GM18508 (cell line): ENCODE measurements around the gene CHIC2.
"Not testable (repeated sequence)": the region's sequence is repeated elsewhere in the genome, so short reads cannot be mapped to it uniquely, and the experiment has no call there.

Experiments used
- ATAC-seq: cut with Tn5 transposase; IDR thresholded peaks from one replicate; pipeline ENCODE4 v1.9.1; 2021; ENCODE audit warnings: moderate number of reproducible peaks; ENCODE audit not compliant: insufficient read depth, unreplicated experiment

CHIC2 gene

GRCh38 chr4:54064317-54065111 lies at the start of gene CHIC2:
Gene CHIC2 (minus strand): TSS chr4:54064605. CDS start chr4:54064300, 305 bp downstream.
- peak; percentile 90 for ATAC-seq

DNA sequence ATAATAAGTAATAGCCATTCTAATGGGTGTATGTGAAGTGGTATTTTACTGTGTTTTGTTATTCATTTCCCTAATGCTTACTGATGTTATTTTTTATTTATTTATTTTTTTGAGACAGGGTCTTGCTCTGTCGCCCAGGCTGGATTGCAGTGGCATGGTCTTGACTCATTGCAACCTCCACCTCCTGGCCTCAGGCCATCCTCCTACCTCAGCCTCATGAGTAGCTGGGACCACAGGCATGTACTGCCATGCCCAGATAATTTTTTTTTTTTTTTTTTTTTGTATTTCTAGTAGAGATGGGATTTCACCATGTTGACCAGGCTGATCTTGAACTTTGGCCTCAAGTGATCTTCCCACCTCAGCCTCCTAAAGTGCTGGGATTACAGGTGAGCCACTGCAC lies 48.8 kb upstream of the CHIC2 start:
- not testable (repeated sequence) for ATAC-seq

DNA sequence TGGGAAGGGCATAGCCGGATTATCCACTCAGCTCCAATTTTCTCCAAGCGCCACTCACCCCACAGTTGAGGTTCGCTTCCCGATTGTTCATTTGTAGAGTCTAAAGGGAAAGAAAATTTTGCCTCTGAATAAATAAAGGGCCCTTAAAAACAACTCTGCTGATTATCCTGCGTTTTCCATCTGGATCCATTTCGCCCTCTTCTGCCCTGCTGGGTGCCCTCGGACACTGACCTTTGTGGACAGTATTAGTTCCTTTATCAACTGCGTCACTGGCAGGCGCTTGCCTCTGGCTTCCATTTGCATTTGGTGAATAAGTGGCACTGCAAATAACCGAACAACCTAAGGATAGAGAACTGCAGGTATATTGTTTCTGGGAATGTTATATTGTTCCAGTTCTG lies 45.6 kb upstream of the CHIC2 start:
- no peak for ATAC-seq

- ATAC-seq, result no peak
Measured at GRCh38 chr4:54109241-54110018, 45.0 kb upstream of the CHIC2 start.

DNA sequence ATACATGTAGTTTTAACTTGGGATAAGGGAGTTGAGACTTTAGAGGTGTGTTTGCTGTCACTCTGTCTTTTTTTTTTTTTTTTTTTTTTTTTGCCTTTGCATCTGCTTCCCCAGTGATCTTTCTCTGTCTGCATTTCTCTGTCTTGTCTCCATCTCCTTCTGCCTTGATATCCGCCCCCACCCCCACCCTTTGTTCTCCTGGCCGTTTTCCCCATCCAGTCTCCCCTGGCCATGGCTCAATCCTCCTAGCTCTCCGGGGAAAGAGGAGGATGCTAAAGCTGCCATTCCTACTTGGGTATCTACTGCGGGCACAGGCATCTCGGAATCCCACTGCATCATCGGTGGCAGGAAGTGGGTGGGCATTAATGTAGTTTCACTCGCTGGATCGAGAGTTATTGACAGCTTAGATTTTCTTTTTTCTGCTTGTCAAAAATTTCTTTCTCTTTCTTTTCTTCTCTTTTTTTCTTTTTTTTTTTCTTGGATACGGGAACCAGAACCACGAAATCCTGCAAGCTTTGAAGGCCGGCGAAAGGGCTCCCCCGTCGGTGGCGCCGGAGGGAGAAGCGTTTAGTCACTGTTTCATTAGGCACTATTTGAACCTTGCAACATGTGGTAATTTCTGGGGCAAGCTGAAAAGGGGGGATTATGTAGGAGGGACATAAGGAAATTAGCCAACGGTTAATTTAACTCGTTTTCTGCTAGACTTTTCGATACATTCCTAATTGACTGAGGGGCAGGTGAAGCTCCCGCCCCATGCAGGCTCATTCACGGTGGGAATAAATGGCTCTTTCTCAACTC lies 43.7 kb upstream of the CHIC2 start:
- no peak for ATAC-seq

DNA sequence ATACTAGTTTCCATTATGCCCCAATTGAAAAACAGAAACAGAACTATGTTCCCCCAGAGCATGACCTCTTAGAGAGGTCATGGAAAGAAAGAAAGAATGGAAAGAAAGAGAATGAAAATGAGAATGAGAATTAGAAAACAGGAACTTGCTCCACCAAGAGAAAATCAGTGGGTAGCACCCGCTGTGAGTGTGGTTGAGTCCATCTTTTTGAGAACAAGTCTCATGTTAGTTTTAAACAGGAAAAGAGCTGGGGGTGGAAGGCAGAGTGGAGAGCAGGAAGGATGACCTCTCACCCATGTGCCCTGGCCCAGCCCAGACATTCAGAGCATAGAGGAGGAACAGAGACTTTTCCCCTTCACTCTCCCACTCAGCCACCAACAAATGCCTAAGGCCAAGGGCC lies 40.5 kb upstream of the CHIC2 start:
- no peak for ATAC-seq

DNA sequence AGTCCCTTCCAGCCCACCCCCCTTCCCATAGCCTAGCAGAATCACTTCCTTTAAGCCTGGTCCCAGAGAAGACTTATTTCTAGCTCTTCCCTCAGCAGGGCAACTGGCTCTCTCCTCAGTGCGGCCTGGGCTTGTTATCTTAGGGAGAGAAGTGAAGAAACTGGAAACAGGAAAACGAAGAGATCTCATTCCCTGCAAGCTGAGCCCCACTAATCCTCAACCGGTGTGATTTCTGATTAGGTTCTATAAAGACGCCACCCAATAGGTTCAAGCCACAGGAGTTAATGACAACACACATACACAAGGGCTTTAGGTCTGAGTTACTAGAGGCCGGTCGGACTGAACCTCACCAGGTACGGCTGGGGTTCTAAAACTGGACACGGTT lies 38.8 kb upstream of the CHIC2 start:
- ATAC-seq, result no peak

- no peak for ATAC-seq
Measured at GRCh38 chr4:54102531-54103106, 38.2 kb upstream of the CHIC2 start.

GRCh38 chr4:54101190-54102041 lies 37.0 kb upstream of the CHIC2 start:
- ATAC-seq, result no peak

GRCh38 chr4:54100595-54101189 lies 36.3 kb upstream of the CHIC2 start:
- no peak for ATAC-seq

DNA sequence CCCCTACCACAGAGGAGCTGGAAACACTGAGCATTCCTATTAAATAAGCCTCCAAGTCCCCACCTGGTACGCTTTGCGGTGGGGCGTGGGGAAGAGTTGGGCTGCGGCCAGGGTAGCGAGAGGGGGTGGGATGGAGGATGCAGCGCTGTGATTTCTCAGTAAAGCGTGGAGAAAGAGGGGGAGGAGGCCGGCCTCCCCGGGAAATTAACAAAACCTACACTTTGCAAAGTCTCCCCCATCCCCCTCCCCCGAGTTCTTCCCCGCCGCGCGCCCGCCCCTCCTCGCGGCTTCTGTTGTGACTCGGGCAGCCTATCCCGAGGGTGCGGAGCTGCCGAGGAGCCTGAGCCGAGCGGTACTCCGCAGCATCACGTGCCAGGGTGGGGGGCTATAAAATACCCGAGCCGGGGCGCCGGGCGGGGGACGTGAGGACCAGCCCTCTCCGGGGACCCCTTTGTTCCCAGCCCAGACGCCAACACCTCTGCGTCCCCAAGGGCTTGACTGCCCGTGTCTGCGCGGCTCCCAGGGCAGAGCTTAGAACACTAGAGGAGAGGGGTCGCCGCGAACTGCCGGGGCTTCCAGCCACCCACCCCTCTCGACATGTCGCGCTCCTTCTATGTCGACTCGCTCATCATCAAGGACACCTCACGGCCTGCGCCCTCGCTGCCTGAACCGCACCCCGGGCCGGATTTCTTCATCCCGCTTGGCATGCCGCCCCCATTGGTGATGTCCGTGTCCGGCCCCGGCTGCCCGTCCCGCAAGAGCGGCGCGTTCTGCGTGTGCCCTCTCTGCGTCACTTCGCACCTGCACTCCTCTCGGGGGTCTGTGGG lies 35.6 kb upstream of the CHIC2 start, which contains the start of gene GSX2:
Gene GSX2 (plus strand): TSS at position 416 of the 827 bp plus-strand sequence. CDS start 182 bp downstream, at position 598.
- ATAC-seq, result no peak

GRCh38 chr4:54099287-54099747 lies 34.9 kb upstream of the CHIC2 start:
- ATAC-seq, result no peak

DNA sequence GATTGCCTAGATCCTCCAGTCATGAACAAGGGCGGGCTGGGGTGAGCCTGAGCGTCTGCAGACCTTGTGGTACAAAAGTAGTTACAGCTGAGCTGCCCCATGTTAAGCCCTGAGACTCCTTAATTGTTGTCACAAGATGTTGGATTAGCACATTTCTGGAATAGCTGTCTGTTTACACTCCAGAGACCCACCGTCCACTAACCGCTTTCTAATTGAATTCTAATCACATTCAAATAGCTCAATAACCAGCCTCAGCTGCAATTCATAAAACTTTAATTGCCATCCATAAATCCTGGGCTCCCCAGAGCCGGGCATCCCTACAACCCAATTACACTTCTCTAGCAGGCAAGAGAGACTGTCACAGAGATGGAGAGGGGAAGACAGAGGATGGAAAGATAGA lies 34.0 kb upstream of the CHIC2 start:
- ATAC-seq, result no peak

- ATAC-seq, result no peak
Measured at GRCh38 chr4:54097152-54097551, 32.7 kb upstream of the CHIC2 start.

DNA sequence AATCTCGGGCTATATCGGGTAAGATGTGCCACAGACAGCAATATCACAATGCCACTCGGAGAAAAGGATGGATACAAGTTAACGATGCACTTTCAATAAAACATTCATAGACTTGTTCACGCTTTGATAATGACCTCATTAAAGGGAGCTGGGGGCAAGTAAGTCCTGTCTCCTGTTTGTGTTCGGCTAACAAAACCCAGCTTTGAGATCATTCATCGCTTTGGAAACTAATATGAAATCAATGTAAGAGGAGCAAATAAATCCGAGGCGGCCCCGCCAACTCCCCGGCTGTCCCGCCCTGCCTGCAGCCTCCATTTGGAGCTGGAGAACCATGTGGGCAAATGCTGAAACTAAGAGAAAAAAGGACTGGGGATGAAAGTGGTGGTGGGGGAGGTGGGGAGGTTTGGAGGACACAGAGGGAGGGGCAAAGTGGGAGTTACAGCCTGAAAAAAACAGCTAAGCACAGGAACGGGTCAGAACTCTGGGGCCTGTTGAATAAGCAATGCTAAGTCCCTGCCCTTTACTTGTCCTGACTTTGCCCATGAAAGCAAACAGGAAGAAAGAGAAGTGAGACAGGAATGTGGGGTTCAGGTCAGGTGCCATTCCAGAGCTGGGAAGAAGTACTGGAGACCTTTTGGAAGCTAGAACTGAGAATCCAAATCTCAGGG lies 32.0 kb upstream of the CHIC2 start:
- ATAC-seq, result no peak

- ATAC-seq, result no peak
Measured at GRCh38 chr4:54095110-54095825, 30.9 kb upstream of the CHIC2 start.

- no peak for ATAC-seq
Measured at GRCh38 chr4:54094451-54094850, 30.0 kb upstream of the CHIC2 start.
